Stimulated activated CD4-positive, alpha-beta T cell treated with anti-CD3 and anti-CD28 coated beads, Interleukin-1b, Interleukin-23, amount 100 ng/mL, for 1 hour (primary cell): Measurements from ENCODE around the gene SLC5A11.
"Not testable (repeated sequence)": the region's sequence is repeated elsewhere in the genome, so short reads cannot be mapped to it uniquely, and the experiment has no call there.

Experiments
- DNase-seq, 2 donors: peaks; one replicate each; pipeline ENCODE4 v3.0.0-alpha.2; 2020; ENCODE audit warnings: low read depth in 2 of 2

The SLC5A11 gene, protein sequence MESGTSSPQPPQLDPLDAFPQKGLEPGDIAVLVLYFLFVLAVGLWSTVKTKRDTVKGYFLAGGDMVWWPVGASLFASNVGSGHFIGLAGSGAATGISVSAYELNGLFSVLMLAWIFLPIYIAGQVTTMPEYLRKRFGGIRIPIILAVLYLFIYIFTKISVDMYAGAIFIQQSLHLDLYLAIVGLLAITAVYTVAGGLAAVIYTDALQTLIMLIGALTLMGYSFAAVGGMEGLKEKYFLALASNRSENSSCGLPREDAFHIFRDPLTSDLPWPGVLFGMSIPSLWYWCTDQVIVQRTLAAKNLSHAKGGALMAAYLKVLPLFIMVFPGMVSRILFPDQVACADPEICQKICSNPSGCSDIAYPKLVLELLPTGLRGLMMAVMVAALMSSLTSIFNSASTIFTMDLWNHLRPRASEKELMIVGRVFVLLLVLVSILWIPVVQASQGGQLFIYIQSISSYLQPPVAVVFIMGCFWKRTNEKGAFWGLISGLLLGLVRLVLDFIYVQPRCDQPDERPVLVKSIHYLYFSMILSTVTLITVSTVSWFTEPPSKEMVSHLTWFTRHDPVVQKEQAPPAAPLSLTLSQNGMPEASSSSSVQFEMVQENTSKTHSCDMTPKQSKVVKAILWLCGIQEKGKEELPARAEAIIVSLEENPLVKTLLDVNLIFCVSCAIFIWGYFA

GRCh38 chr16:24845726-24846547 is at the start of gene SLC5A11:
SLC5A11 (plus strand) TSS chr16:24845963; CDS start chr16:24858644, 12,681 bp downstream.
- DNase-seq: no peak

DNA sequence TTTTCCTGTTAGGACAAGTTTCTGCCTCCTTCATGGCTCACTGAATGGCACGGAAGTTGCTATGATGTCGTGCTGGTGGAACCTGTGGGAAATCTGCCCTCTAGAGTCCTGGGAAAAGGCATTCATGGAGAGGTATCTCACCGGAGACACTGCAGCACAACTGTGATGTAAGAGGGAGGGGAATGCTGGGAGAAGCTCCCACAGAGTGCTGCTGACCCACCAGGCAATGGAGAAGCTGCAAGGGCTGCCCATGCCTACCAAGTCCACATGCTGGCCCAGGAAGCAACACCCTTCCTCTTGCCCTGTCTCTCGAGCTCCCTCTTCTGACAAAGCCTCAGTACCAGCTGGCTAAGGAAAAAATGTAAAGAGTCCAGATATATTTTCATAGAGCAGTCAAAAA is 45.2 kb upstream of the SLC5A11 start:
- no peak for DNase-seq

DNA sequence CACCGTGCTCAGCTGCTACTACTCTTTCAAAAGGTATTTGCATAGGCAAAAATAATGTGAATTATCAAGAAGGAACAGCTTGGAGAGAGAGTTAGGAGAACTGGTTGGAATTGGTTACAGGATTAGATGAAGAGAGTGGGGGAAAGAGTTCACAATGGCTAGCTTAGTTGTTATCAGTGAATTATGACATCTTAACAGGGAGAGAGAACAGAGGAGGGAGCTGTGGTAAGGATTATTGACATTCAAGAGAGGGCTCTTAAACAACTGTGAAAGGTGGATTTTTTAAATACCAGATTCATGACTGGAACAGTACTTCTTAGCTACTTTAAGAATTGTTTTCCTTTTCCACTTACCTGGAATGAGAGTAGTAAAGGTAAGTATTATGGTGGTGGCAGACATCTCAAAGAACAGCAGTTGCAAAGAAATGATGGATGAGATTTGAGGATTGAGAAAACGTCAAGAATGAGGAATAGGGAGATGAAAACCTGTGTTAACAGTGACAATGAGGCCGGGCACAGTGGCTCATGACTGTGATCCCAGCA is 43.9 kb upstream of the SLC5A11 start:
- DNase-seq: no peak

GRCh38 chr16:24805484-24805883 is 40.3 kb upstream of the SLC5A11 start:
- no peak for DNase-seq

DNA sequence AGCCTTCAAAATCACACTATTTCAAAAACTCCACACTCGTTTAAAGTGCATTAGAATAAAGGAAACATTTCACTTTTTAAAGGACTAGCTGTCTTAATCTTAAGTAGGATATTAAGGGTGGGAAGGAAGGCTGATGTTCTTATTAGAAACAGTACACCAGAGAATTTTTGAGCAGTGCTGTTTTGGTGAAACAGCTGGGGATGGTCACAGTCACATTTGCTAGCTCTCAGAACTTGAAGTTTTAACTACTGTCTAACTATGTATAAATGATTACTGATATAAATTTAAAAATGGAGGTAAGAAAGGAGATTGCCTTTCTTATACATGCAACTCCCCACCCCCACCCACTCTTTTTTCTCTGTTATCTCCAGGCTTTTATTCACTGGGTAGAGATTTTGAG is 38.5 kb upstream of the SLC5A11 start:
- no peak for DNase-seq

GRCh38 chr16:24810951-24811843 is 34.6 kb upstream of the SLC5A11 start:
- DNase-seq: no peak

DNA sequence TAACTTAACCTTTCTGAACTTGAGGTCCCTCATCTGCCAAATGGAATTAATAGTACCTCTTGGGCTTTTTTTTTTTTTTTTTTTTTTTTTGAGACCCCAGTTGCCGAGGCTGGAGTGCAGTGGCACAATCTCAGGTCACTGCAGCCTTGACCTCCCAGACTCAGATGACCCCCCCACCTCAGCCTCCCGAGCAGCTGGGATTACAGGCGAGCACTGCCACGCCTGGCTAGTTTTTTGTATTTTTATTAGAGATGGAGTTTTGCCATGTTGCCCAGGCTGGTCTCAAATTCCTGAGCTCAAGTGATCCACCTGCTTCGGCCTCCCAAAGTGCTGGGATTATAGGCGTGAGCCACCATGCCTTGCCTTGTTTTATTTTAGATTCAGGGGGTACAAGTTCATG is 33.0 kb upstream of the SLC5A11 start:
- DNase-seq: not testable (repeated sequence)

- no peak for DNase-seq
Observed at GRCh38 chr16:24815021-24815420, 30.7 kb upstream of the SLC5A11 start.

DNA sequence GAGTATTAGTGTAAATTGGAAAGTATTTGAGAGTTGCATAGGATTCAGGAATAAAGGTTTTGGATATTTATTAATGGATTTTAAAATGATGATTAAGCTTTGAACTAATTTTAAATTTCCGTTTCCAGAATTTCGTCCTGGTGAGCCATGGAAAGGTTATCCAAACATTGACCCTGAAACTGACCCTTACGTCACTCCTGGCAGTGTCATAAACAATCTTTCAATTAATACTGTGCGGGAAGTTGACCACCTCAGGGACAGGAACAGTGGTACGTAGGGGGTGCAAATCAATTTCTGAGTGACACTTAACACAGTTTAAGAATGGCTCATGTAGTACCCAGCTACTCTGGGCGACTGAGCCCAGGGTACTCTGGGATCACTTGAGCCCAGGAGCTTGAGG is 29.1 kb upstream of the SLC5A11 start:
- no peak for DNase-seq

DNA sequence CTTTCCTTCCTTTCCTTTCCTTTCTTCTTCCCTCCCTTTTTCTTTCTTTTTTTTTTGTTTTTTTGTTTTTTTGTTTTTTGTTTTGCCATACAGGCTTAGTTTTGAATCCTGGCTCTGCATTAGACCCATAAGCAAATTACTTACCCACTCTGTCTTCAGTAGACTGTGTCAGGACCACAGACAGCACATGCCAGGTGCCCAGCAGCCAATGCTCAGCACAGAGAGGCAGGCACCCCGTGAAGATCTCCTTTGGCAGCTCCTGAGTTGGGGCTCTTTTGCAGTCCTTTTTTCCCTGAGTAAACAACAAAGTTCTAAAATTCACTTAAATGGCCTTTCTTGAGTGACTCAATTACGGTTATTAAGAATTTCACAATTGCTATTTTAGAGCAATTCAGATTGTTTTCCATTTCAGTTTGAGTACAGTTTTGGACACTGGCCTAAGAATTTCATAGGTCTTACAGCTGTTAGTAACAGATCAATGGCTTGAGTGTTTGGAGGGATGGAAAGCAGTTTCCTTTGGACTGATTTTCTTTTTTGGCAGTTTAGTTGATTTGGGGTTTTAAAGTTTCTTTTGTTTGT is 26.2 kb upstream of the SLC5A11 start:
- no peak for DNase-seq

- no peak for DNase-seq
Observed at GRCh38 chr16:24820522-24820921, 25.2 kb upstream of the SLC5A11 start.

DNA sequence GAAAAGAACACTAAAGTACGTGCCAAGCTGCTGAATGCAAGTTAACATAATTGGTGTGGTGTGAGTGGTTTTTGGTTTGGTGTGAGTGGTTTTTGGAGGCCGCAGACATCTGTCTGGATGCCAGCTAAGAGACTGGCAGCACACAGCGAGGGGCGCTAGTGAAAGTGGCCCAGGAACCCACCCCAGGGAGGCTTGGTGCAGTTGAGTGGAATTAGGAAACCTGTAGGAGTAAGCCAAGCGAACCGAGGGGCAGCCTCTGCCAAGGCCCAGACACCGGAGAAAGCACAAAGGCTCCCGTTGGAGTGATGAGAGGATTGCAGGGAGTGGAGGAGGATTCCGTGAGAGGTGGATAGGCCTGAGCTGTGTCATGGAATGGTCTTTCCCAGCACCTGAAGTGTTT is 24.6 kb upstream of the SLC5A11 start:
- no peak for DNase-seq

DNA sequence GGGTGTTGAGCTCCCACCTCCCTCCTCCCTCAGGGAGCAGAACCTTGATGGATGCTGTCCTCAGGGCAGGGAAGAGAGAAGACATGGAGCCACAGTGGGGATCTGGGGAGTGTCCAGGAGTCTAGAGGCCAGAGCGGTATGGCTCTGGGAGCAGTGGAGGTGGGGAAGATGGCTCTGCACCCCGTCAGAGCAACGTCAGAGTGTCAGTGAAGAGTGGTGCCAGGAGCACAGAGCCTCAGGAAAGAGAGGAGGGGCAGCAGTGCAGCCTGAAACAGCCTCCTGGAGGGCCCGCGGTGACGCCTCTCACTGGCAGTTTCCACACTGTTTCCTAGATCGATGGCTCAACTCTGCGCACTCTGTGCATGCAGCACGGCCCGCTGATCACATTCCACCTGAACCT is 23.2 kb upstream of the SLC5A11 start:
- no peak for DNase-seq

- DNase-seq: no peak
Observed at GRCh38 chr16:24822974-24823373, 22.8 kb upstream of the SLC5A11 start.

DNA sequence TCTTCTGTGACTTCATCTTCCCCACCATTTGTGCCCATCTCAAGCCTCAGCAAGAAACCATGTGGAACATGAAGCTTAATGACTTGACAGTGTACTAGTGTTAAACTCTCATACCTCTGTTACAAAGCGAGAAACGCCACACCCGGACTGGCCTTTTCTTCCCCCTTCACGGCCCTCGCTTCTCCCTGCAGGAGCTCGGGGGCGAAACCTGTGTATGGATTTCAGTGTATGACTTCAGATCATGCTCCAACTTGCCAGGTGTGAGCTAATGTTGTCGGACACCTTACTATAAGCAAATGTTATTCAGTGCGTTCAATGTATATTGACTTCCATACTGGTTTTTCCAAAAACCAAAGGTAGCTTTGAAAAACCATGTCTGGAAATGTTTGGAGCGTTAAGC is 20.1 kb upstream of the SLC5A11 start:
- DNase-seq: no peak

DNA sequence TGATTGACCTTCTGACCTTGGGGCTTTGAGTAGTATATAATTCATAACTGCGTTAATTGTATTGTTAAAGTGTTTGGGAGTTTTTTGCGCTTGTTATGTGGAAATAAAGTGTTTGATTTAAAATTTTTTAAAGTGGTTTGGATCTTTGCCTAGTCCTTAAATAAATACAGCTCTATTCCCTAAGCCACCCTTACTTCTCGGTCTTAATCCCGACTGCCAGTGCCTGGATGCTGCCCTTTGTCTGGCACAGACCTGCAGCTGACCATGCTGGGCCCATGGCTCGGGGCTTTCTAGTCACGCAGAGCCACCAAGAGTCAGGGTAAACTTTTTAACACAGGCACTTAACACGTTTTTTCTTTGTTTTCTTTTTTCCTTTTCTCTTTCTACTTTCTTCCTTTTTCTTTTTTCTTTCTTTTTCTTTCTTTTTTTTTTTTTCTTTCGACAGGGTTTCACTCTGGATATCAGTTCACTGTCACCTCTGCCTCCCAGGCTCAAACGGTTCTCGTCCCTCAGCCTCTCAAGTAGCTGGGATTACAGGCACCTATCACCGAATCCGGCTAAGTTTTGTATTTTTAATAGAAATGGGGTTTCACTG is 19.6 kb upstream of the SLC5A11 start:
- no peak for DNase-seq

- no peak for DNase-seq
Observed at GRCh38 chr16:24826817-24827566, 18.8 kb upstream of the SLC5A11 start.

- DNase-seq: no peak
Observed at GRCh38 chr16:24829153-24829552, 16.6 kb upstream of the SLC5A11 start.

GRCh38 chr16:24833352-24833751 is 12.4 kb upstream of the SLC5A11 start:
- no peak for DNase-seq
